ENCODE data around the gene SYNPR.

The SYNPR gene

GRCh38 chr3:63442918-63443317, 164.8 kb downstream of the SYNPR start:
- TF ChIP-seq POLR2AphosphoS5 (IDR thresholded peaks at IDR 0.05; ENCODE audit: borderline replicate concordance, low read depth, low read length) = no peak
- TF ChIP-seq FOXP2 (optimal IDR thresholded peaks at IDR 0.05; ENCODE audit: control extremely low read depth, extremely low read length, insufficient read depth) = no peak
- no peak for TF ChIP-seq EZH2 (IDR thresholded peaks at IDR 0.05)
- no peaks in the 10 kb centered on the region for H3K36me3 ChIP-seq (ENCODE audit: insufficient read depth, low read length)
- DNase-seq (ENCODE audit: low read depth, low spot score) = no peak
- H3K9me3 ChIP-seq (ENCODE audit: low read depth, low read length) = no peaks in the 10 kb centered on the region
- H3K4me3 ChIP-seq = no peak overlapping the region
- no peak overlapping the region for H3K9ac ChIP-seq (ENCODE audit: insufficient read length)
- no peak overlapping the region for H3K27ac ChIP-seq

DNA sequence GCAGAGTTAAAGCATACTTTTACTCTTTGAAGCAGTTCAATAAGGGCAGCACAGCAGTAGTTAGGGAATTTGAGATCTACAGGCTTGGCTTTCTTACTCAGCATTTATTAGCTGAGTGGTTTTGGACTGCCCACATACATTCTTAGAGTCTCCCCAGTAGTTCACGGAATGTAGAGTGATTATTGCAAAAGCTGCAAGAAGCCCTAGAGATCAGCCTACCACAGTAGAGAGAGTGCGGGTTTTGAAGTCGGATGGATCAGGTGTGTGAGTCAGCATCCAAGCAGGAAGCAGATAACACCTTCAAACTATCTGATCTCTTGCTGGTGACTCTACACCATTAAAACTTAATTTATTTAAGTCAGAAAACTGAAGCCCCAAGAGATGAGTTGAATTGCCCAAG, 171.9 kb downstream of the SYNPR start:
- TF ChIP-seq FOXP2 (optimal IDR thresholded peaks at IDR 0.05; ENCODE audit: control extremely low read depth, extremely low read length, insufficient read depth) = no peak
- TF ChIP-seq EZH2 (IDR thresholded peaks at IDR 0.05) = no peak
- TF ChIP-seq POLR2AphosphoS5 (IDR thresholded peaks at IDR 0.05; ENCODE audit: borderline replicate concordance, low read depth, low read length) = no peak
- H3K9ac ChIP-seq (ENCODE audit: insufficient read length) = no peak overlapping the region
- H3K36me3 ChIP-seq (ENCODE audit: insufficient read depth, low read length) = no peaks in the 10 kb centered on the region
- no peak overlapping the region for H3K4me3 ChIP-seq
- DNase-seq (ENCODE audit: low read depth, low spot score) = no peak
- H3K27ac ChIP-seq = no peak overlapping the region
- H3K9me3 ChIP-seq (ENCODE audit: low read depth, low read length) = no peaks in the 10 kb centered on the region

GRCh38 chr3:63450634-63451363, 172.7 kb downstream of the SYNPR start:
- Histone ChIP-seq H3K27ac (no peak overlapping the region), H3K36me3 (ENCODE audit: insufficient read depth, low read length) (no peaks in the 10 kb centered on the region), H3K4me3 (no peak overlapping the region), H3K9me3 (ENCODE audit: low read depth, low read length) (no peaks in the 10 kb centered on the region), H3K9ac (ENCODE audit: insufficient read length) (no peak overlapping the region)
- no peak for TF ChIP-seq EZH2 (IDR thresholded peaks at IDR 0.05)
- TF ChIP-seq POLR2AphosphoS5 (IDR thresholded peaks at IDR 0.05; ENCODE audit: borderline replicate concordance, low read depth, low read length) = no peak
- TF ChIP-seq FOXP2 (optimal IDR thresholded peaks at IDR 0.05; ENCODE audit: control extremely low read depth, extremely low read length, insufficient read depth) = no peak
- no peak for DNase-seq (ENCODE audit: low read depth, low spot score)

GRCh38 chr3:63456901-63457300, 178.8 kb downstream of the SYNPR start:
- Histone ChIP-seq H3K36me3 (ENCODE audit: insufficient read depth, low read length) (no peaks in the 10 kb centered on the region), H3K9ac (ENCODE audit: insufficient read length) (no peak overlapping the region), H3K9me3 (ENCODE audit: low read depth, low read length) (no peaks in the 10 kb centered on the region), H3K27ac (no peak overlapping the region), H3K4me3 (no peak overlapping the region)
- TF ChIP-seq POLR2AphosphoS5 (IDR thresholded peaks at IDR 0.05; ENCODE audit: borderline replicate concordance, low read depth, low read length) = no peak
- no peak for TF ChIP-seq FOXP2 (optimal IDR thresholded peaks at IDR 0.05; ENCODE audit: control extremely low read depth, extremely low read length, insufficient read depth)
- TF ChIP-seq EZH2 (IDR thresholded peaks at IDR 0.05) = no peak
- DNase-seq (ENCODE audit: low read depth, low spot score) = no peak

DNA sequence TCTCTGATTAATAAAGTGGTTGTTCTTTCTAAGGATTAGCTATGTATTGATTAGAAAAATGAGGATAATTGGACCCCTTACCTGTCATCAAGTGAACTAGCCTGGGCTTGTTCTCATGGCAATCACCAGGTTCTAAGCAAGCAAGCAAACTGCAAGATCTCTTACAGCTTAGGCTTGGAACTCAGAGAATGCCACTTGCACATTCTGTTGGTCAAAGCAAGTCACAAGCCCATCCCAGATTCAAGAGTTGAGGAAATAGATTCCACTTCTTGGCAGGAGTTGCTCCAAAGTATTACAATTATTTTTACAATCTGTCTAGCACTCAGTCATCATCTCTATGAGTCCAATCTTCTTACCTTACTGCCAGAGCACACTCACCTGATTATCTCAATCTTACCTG, 180.3 kb downstream of the SYNPR start:
- no peak overlapping the region for H3K9ac ChIP-seq (ENCODE audit: insufficient read length)
- DNase-seq (ENCODE audit: low read depth, low spot score) = no peak
- TF ChIP-seq FOXP2 (optimal IDR thresholded peaks at IDR 0.05; ENCODE audit: control extremely low read depth, extremely low read length, insufficient read depth) = no peak
- no peak for TF ChIP-seq POLR2AphosphoS5 (IDR thresholded peaks at IDR 0.05; ENCODE audit: borderline replicate concordance, low read depth, low read length)
- TF ChIP-seq EZH2 (IDR thresholded peaks at IDR 0.05) = no peak
- no peaks in the 10 kb centered on the region for H3K9me3 ChIP-seq (ENCODE audit: low read depth, low read length)
- H3K27ac ChIP-seq = no peak overlapping the region
- no peak overlapping the region for H3K4me3 ChIP-seq
- H3K36me3 ChIP-seq (ENCODE audit: insufficient read depth, low read length) = no peaks in the 10 kb centered on the region

DNA sequence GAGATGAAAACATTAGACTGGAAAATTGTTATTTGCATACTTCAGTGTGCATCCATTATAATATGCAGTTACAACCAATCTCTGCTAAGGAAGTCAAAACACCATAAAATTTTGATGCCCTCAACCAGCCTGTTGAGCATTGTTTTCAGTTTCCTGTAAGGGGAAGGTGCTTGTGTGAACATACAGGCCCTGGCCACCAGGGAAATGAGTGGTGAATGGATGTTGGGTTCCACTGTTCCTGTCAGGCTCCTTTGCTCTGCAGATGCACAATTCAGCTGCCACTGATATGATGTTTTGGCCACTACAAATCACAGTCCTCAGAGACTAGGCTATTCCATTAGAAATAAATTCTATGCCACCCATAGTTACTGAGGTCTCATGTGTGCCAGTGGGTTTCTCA, 184.6 kb downstream of the SYNPR start:
- Histone ChIP-seq H3K36me3 (ENCODE audit: insufficient read depth, low read length) (no peaks in the 10 kb centered on the region), H3K4me3 (no peak overlapping the region), H3K9me3 (ENCODE audit: low read depth, low read length) (no peaks in the 10 kb centered on the region), H3K9ac (ENCODE audit: insufficient read length) (no peak overlapping the region), H3K27ac (no peak overlapping the region)
- no peak for DNase-seq (ENCODE audit: low read depth, low spot score)
- TF ChIP-seq POLR2AphosphoS5 (IDR thresholded peaks at IDR 0.05; ENCODE audit: borderline replicate concordance, low read depth, low read length) (no peak), EZH2 (IDR thresholded peaks at IDR 0.05) (no peak)

DNA sequence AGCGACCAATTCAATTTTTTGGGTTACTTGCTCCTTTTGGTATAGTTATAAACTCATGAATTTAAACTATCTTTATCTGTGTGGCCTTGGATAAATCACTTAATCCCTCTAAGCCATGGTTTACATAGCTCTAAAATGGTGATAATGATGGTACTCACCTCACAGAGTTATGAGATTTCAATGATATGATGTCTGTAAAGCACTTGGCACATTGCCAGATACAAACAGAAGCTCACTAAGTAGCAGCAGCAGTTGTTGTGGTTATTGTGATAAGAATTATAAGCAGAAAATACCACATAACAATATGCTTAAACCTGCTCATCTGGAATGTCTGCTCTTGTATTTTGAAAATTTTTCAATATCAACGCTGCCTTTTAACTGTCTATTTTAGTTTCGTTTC, 189.3 kb downstream of the SYNPR start:
- no peak overlapping the region for H3K4me3 ChIP-seq
- no peak overlapping the region for H3K9ac ChIP-seq (ENCODE audit: insufficient read length)
- DNase-seq (ENCODE audit: low read depth, low spot score) = no peak
- TF ChIP-seq EZH2 (IDR thresholded peaks at IDR 0.05) (no peak), POLR2AphosphoS5 (IDR thresholded peaks at IDR 0.05; ENCODE audit: borderline replicate concordance, low read depth, low read length) (no peak), FOXP2 (optimal IDR thresholded peaks at IDR 0.05; ENCODE audit: control extremely low read depth, extremely low read length, insufficient read depth) (no peak)
- H3K36me3 ChIP-seq (ENCODE audit: insufficient read depth, low read length) = no peaks in the 10 kb centered on the region
- no peak overlapping the region for H3K27ac ChIP-seq
- H3K9me3 ChIP-seq (ENCODE audit: low read depth, low read length) = no peaks in the 10 kb centered on the region

GRCh38 chr3:63470745-63471144, 192.6 kb downstream of the SYNPR start:
- no peak for DNase-seq (ENCODE audit: low read depth, low spot score)
- no peak overlapping the region for H3K27ac ChIP-seq
- TF ChIP-seq EZH2 (IDR thresholded peaks at IDR 0.05) (no peak), POLR2AphosphoS5 (IDR thresholded peaks at IDR 0.05; ENCODE audit: borderline replicate concordance, low read depth, low read length) (no peak), FOXP2 (optimal IDR thresholded peaks at IDR 0.05; ENCODE audit: control extremely low read depth, extremely low read length, insufficient read depth) (no peak)
- no peaks in the 10 kb centered on the region for H3K36me3 ChIP-seq (ENCODE audit: insufficient read depth, low read length)
- no peak overlapping the region for H3K9ac ChIP-seq (ENCODE audit: insufficient read length)
- H3K4me3 ChIP-seq = no peak overlapping the region
- no peaks in the 10 kb centered on the region for H3K9me3 ChIP-seq (ENCODE audit: low read depth, low read length)

DNA sequence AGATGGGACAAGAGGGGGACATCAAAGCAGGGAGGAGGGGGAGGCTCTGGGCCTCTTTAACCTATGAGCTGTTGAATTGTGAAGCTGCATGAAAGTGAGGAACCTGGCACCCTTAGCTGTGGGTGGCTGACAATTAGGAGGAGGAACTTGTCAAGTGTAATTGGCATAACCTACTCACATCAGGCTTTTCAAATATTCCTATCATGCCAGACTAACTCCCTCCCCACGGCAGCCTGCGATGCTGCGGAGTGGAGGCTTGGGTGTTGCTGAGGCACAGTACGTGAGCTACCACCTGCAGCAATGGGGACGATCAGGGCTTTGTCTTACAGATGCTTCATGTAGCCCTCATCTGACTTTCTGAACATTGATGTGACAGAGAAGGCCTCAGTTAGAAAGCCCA, 193.7 kb downstream of the SYNPR start:
- Histone ChIP-seq H3K9ac (ENCODE audit: insufficient read length) (no peak overlapping the region), H3K4me3 (no peak overlapping the region), H3K36me3 (ENCODE audit: insufficient read depth, low read length) (no peaks in the 10 kb centered on the region), H3K27ac (no peak overlapping the region), H3K9me3 (ENCODE audit: low read depth, low read length) (no peaks in the 10 kb centered on the region)
- no peak for DNase-seq (ENCODE audit: low read depth, low spot score)
- no peak for TF ChIP-seq EZH2 (IDR thresholded peaks at IDR 0.05)
- no peak for TF ChIP-seq POLR2AphosphoS5 (IDR thresholded peaks at IDR 0.05; ENCODE audit: borderline replicate concordance, low read depth, low read length)
- TF ChIP-seq FOXP2 (optimal IDR thresholded peaks at IDR 0.05; ENCODE audit: control extremely low read depth, extremely low read length, insufficient read depth) = no peak
